Measurements from ENCODE around the gene PANX3.

Gene PANX3

GRCh38 chr11:124618863-124619262, 7.6 kb downstream of the PANX3 start:
- no peak for DNase-seq

GRCh38 chr11:124622531-124623451, 11.6 kb downstream of the PANX3 start, which contains the start of gene TBRG1:
TBRG1 (plus strand) TSS chr11:124622864; CDS start chr11:124623084, 220 bp downstream.
- peak; percentile 87 for DNase-seq

GRCh38 chr11:124623861-124624525, 12.8 kb downstream of the PANX3 start:
- no peak for DNase-seq

DNA sequence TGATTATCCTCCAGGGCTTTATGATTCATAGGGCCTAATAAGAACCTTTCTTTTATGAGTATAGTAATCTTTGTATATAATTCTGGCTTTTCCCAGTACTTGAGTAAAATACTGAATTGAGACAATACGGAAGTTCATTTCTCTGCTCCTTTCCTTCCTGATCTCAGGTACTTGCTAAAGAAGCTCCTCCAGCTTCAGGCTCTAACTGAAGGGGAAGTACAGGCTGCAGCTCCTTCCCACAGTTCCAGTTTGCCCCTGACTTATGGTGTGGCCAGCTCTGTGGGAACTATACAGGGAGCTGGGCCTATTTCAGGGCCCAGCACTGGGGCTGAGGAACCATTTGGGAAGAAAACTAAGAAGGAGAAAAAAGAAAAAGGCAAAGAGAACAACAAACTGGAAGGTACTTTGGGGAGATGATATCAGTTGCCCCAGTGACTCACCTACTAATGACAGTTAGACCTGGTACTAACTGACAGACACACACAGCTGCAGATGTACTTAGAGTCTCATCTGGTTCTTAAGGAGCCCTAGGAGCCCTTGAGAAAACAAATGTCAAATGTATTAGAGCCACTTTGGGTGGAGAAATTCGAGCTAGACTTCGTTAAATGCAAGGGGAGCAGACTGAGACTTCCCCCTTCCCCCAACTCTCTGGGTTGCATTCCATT, 14.4 kb downstream of the PANX3 start:
- no peak for DNase-seq

DNA sequence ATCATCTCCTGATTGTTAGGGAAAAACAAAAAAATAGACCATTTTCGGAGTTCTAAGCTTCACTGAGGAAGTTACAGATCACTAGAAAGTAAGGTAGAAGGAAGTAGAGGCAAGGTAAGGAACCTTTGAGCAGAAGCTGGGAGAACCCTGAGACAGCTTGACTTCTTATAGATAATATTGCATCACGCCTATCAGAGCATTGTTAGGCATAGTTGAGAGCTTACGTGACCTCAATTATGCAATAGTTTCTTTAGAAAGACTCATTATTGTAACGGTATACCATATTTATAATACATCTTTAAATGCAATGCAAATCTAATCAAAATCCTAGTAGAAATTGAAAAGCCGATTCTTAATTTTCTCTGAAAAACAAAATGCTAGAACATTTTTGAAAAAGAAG, 16.3 kb downstream of the PANX3 start:
- DNase-seq: no peak

- no peak for DNase-seq
Observed at GRCh38 chr11:124629961-124630360, 18.7 kb downstream of the PANX3 start.

- DNase-seq: no peak
Observed at GRCh38 chr11:124633355-124633754, 22.1 kb downstream of the PANX3 start.

DNA sequence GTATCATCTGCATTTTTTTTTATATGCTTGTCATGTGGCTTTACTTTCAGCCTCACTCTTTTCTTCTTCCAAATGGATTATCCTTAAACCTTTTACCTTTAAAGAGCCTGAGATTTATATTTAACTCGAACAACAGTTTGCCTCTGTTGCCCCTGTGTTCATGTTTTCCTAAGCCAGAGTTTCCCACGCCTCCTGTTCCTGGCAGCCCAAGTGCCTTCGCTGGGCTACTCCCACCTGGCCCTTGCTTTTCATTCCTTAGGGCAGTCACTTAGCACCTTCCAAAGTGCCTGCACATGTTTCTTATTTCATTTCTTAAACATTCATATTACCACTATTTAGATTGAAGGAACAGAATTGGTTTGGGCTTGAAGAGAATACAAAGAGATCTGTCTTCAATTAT, 24.7 kb downstream of the PANX3 start:
- DNase-seq: no peak

GRCh38 chr11:124638500-124638899, 27.3 kb downstream of the PANX3 start:
- DNase-seq: no peak

DNA sequence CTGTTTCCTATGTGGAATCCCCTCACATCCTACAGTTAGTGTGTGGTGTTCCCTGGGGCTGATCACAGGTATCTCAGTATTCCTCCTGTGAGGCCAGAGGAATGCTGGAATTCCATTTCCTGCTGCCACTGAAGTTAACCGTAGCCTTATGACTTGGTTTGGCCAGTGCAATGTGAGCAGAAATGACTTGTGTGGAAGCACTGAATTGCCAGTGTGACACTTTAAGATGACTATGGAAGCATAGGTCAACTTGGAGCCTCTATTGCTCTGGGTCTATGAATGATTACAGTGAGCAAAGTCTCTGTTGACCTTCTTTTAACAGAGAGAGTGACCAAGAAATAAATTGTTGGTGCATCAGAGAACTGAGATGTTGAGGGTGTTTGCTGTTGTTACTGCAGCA, 28.0 kb downstream of the PANX3 start:
- DNase-seq: no peak

DNA sequence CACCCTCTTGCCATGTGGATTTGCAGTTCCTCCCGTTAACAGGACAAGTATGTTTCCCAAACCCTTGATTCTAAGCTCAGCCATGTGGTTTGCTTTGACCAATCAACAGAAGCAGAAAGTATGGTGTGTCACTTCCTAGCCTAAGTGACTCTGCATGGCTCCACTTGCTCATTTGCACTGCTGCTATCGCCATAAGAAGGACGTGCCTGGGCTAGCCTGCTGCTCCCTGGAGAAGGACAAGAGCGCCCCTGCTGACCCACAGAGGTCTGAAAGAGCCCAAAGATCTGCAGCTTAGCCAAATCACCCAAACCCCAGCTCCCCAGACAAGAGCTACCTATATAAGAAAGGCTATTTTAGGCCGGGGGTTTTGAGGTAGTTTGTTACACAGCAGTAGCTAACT, 29.4 kb downstream of the PANX3 start:
- no peak for DNase-seq

- DNase-seq: no peak
Observed at GRCh38 chr11:124642628-124643027, 31.4 kb downstream of the PANX3 start.

DNA sequence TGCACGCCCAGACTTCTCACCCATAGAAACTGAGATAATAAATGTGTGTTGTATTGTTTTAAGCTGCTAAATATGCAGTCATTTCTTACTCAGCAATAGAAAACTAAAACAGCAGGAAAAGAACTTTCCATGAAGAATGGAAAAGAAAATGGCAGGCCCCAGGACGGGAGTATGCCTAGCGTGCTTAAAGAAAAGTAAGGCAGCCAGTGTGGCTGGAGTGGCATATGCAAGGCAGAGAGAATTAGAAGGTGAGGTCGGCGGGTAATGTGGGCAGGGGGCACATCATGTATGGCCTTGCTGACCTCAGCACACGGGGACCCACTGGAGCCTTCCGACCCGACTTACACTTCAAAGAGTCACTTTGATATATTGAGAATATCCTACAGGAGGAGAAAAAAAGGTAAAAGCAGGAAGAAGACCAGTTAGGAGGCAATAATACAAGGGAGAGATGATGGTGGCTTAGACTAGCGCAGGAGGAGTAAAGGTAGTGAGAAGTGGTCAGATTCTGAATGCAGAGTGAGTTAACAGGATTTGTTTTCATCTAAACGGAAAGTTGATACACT, 31.9 kb downstream of the PANX3 start:
- DNase-seq: no peak

- DNase-seq: no peak
Observed at GRCh38 chr11:124643605-124644425, 32.6 kb downstream of the PANX3 start.

DNA sequence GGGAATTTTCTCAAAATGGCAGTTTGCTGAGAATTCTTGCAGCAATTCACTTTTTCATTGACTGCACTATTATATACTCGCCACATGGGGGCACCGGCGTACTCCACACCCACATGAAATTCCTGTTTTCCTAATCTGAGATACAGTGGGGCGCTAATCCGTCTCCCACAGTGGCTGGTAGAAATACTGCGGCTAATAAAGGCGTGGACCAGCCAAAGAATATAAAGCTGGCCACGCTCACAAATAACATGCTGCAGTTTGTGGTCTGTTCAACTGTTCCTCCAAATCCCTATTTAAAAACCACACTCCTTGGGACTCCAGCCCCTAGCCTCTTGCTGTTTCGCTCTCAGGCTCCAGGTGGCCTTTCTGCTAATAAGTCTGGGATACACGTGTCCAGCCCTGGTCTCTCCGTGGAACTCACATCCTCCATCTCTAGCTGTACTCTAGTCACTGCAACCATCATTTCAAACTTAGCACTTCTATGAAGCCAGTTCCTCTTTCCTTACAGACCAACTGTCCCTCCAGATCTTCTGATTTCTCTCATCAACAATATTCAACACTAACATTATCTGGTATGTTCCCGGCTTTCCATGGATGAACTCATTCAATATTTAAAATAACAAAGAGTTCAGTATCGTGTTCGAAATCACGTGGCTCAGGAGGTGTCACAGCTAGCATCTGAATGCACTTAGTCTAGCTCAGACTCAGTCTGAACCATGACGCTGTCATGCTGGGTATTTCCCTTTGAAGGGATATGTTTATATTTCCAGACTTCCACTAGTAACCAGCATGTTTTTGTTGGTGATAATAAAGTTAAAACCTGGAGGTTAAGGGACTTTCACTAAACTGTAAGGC, 33.4 kb downstream of the PANX3 start:
- peak; percentile 47 for DNase-seq

DNA sequence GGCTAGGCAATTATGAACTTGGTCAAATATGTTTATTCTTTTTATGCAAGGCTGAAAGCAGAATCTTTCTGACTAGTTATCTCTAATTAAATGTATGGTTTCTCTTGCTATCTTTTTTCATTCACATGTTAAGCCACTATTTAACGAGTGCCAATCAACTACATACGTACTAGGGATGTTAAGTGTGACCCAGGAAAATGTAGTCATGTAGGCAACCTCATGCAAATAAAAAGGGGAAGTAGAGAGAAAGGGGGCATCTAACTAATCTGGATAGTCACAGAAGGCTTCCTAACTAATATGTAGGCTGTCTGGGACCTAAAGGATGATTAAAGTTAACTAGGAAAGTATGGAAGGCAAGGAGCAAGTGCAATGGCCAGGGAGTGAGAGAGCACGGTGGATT, 34.9 kb downstream of the PANX3 start:
- no peak for DNase-seq

DNA sequence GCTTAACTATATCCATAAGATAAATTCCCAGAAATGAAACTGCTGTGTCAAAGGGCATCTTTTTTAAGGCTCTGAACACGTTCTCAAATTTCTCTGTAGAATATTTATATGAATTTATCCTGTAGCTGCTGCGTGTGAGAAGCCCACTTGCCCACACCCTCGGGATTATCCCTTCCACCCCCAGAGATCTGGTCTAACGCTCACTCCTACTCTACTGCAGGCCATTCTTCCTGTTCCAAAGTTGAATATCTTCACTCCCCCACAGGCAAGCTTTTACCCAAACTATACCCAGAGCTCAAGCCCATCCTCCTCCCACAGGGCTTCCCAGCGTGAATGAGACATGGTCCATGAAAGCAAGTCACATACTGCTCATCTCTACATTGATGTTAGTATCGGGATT, 37.4 kb downstream of the PANX3 start:
- DNase-seq: no peak

- DNase-seq: no peak
Observed at GRCh38 chr11:124656774-124657630, 45.8 kb downstream of the PANX3 start.

DNA sequence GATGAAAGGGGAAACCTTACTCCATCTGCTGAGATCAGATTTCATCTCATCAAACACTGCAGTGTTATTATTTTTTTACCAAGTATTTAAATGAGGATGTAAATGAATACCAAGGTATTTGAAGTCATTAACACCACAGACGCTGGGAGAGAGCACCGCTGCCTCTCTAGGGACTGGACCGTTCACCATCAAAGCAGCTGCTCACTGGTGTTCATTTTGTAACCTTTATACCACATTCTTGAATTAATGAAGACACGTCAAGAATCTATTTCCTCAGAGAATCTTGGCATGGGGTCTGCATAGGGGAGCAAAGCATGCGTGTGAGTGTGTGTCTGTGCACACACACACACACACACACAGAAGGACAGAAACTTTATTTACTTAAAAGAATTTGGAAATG, 46.7 kb downstream of the PANX3 start:
- no peak for DNase-seq

DNA sequence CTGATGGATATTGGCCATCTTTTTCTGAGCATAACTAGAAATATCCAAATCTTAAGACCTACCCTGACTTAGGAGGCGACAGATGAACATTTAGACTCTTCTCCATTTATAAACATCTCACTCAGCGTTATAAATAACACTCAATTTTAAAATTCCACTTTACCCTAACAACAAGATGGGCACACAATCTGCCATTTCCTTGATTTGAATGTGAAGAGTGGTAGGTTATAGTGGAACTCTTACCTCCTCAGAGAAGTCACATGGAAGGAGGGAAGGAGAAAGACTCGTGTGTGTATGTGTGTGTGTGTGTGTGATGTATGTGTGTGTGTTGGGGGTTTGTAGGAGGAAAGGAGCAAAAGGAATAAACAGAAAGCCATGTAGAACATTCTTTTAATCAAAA, 47.3 kb downstream of the PANX3 start:
- DNase-seq: no peak

Data from CD4-positive, alpha-beta T cell treated with Interleukin-17A for 1 hour (primary cell).